Common myeloid progenitor, CD34-positive (primary cell): ENCODE measurements around the gene RPTOR.

Experiments
- CTCF ChIA-PET: fragments of 350-600 bp; sonication (Branson Sonifier 250); formaldehyde crosslinking; loops from one replicate; lab custom pipeline; 2021; ENCODE audit warnings: antibody characterized with exemption; lab: Charles Lee
- POLR2A ChIA-PET: fragments of 350-600 bp; sonication (Branson Sonifier 250); formaldehyde crosslinking; loops from one replicate; lab custom pipeline; 2021; ENCODE audit warnings: antibody characterized with exemption; lab: Charles Lee
- DNase-seq, 3 donors: peaks; one replicate each; pipeline versions ENCODE4 v3.0.0 to v3.0.0-alpha.2; 2013
- H3K27ac ChIP-seq, 2 experiments: 1 replicate in 1 of 2; 2 replicates in 1 of 2; pipeline ENCODE4 v1.7.0; 2013; ENCODE audit warnings: inconsistent platforms in 2 of 2, low read length in 2 of 2, mild to moderate bottlenecking in 2 of 2, low read depth in 1 of 2, moderate library complexity in 1 of 2; ENCODE audit not compliant: severe bottlenecking in 2 of 2, insufficient read depth in 1 of 2, poor library complexity in 1 of 2
- H3K27me3 ChIP-seq, 5 experiments: replicated peaks in 2 of 5; 1 replicate in 3 of 5; 2 replicates in 2 of 5; pipeline versions ENCODE4 v1.6.1 to v1.7.0; 2013; ENCODE audit warnings: low read length in 4 of 5, mild to moderate bottlenecking in 2 of 5, moderate library complexity in 2 of 5, inconsistent platforms in 1 of 5; ENCODE audit not compliant: insufficient read depth in 5 of 5, control insufficient read depth in 4 of 5
- H3K36me3 ChIP-seq, 4 experiments: 1 replicate in 2 of 4; 2 replicates in 2 of 4; pipeline versions ENCODE4 v1.6.1 to v1.7.0; 2013; ENCODE audit warnings: low read length in 3 of 4, control low read depth in 1 of 4, mild to moderate bottlenecking in 1 of 4; ENCODE audit not compliant: control insufficient read depth in 4 of 4, insufficient read depth in 4 of 4
- H3K4me1 ChIP-seq, 4 experiments: 1 replicate in 3 of 4; 2 replicates in 1 of 4; pipeline versions ENCODE4 v1.6.1 to v1.7.1; 2013; ENCODE audit warnings: low read length in 3 of 4, mild to moderate bottlenecking in 3 of 4, control low read depth in 1 of 4, inconsistent platforms in 1 of 4, moderate library complexity in 1 of 4; ENCODE audit not compliant: control insufficient read depth in 4 of 4, insufficient read depth in 4 of 4; ENCODE audit errors: control extremely low read depth in 1 of 4
- H3K4me3 ChIP-seq, 7 experiments: 1 replicate in 4 of 7; 2 replicates in 3 of 7; pipeline versions ENCODE4 v1.5.1 to v1.7.0; 2013; ENCODE audit warnings: mild to moderate bottlenecking in 7 of 7, low read length in 6 of 7, moderate library complexity in 6 of 7, inconsistent platforms in 2 of 7, low read depth in 2 of 7, control low read depth in 1 of 7; ENCODE audit not compliant: insufficient read depth in 4 of 7, control insufficient read depth in 1 of 7; ENCODE audit errors: extremely low read depth in 1 of 7
- H3K9me3 ChIP-seq, 5 experiments: 1 replicate in 4 of 5; 2 replicates in 1 of 5; pipeline versions ENCODE4 v1.6.1 to v1.7.1; 2013; ENCODE audit warnings: low read length in 4 of 5, mild to moderate bottlenecking in 2 of 5, inconsistent platforms in 1 of 5, low read depth in 1 of 5, moderate library complexity in 1 of 5; ENCODE audit not compliant: control insufficient read depth in 4 of 5, insufficient read depth in 2 of 5; ENCODE audit errors: control extremely low read depth in 1 of 5
- WGBS: methylation state at CpG from one replicate; pipeline ENCODE4 v1.1.5; 2013; ENCODE audit not compliant: insufficient coverage; 5-methylcytosine and 5-hydroxymethylcytosine counted together

Gene RPTOR

GRCh38 chr17:80935526-80935925 lies 390.9 kb downstream of the RPTOR start:
- no peak overlapping the region for H3K27ac ChIP-seq
- H3K4me3 ChIP-seq: no peak overlapping the region
- POLR2A ChIA-PET: no interaction called here
- no peaks in the 10 kb centered on the region for H3K9me3 ChIP-seq
- H3K36me3 ChIP-seq: peaks cover 0 to 9% (median 2%) of the 10 kb centered on the region in 4 experiments
- CTCF ChIA-PET: no interaction called here
- H3K4me1 ChIP-seq: peaks cover 11 to 23% (median 18%) of the 10 kb centered on the region in 4 experiments
- no peaks in the 10 kb centered on the region for H3K27me3 ChIP-seq
- no peak for DNase-seq
- 40% methylated on average over 1 of the region's 2 CpGs for WGBS

GRCh38 chr17:80936218-80936617 lies 391.6 kb downstream of the RPTOR start:
- no peak overlapping the region for H3K27ac ChIP-seq
- no peak for DNase-seq
- WGBS: 100% methylated on average over 2 of the region's 4 CpGs
- CTCF ChIA-PET: no interaction called here
- H3K9me3 ChIP-seq: no peaks in the 10 kb centered on the region
- no peaks in the 10 kb centered on the region for H3K27me3 ChIP-seq
- peaks cover 0 to 7% (median 4%) of the 10 kb centered on the region in 4 experiments for H3K36me3 ChIP-seq
- no peak overlapping the region for H3K4me3 ChIP-seq
- POLR2A ChIA-PET: no interaction called here
- peaks cover 11 to 23% (median 18%) of the 10 kb centered on the region in 4 experiments for H3K4me1 ChIP-seq

GRCh38 chr17:80936723-80937122 lies 392.1 kb downstream of the RPTOR start:
- Histone ChIP-seq H3K4me3 (no peak overlapping the region), H3K36me3 (peaks cover 1 to 11% (median 4%) of the 10 kb centered on the region in 4 experiments), H3K27ac (no peak overlapping the region), H3K9me3 (no peaks in the 10 kb centered on the region), H3K4me1 (peaks cover 11 to 23% (median 18%) of the 10 kb centered on the region in 4 experiments), H3K27me3 (no peaks in the 10 kb centered on the region)
- 90% methylated on average over 8 of the region's 12 CpGs for WGBS
- POLR2A ChIA-PET: no interaction called here
- no peak for DNase-seq
- CTCF ChIA-PET: interaction anchor here (0.6 to 1.1 kb wide), 2 partner anchors 162 to 271 kb away, joined by 3 read pairs; no protein-coding TSS in a partner anchor

- no peaks in the 10 kb centered on the region for H3K9me3 ChIP-seq
- H3K4me3 ChIP-seq: no peak overlapping the region
- H3K27ac ChIP-seq: no peak overlapping the region
- no peaks in the 10 kb centered on the region for H3K27me3 ChIP-seq
- ChIA-PET POLR2A (no interaction called here), CTCF (interaction anchor here (1.0 to 1.1 kb wide), 2 partner anchors 8 to 163 kb away, joined by 3 read pairs; no protein-coding TSS in a partner anchor)
- peaks cover 2 to 19% (median 11%) of the 10 kb centered on the region in 4 experiments for H3K36me3 ChIP-seq
- DNase-seq: peak in 1 of 3 donors; percentile 8
- peaks cover 11 to 23% (median 18%) of the 10 kb centered on the region in 4 experiments for H3K4me1 ChIP-seq
- 83% methylated on average over 19 of the region's 28 CpGs for WGBS
Observed at GRCh38 chr17:80937462-80938381, 393.1 kb downstream of the RPTOR start.

- Histone ChIP-seq H3K9me3 (no peaks in the 10 kb centered on the region), H3K4me3 (peak overlapping the region in 1 of 7 experiments; percentile 8), H3K4me1 (peaks cover 11 to 23% (median 18%) of the 10 kb centered on the region in 4 experiments), H3K27ac (no peak overlapping the region), H3K36me3 (peaks cover 2 to 26% (median 15%) of the 10 kb centered on the region in 4 experiments), H3K27me3 (no peaks in the 10 kb centered on the region)
- POLR2A ChIA-PET: no interaction called here
- DNase-seq: peak; percentile 31 to 77 (median 63)
- WGBS: 35% methylated on average over 10 of the region's 12 CpGs
- CTCF ChIA-PET: interaction anchor here (1.0 kb wide), 1 partner anchor 8 kb away, joined by 3 read pairs; no protein-coding TSS in a partner anchor
Observed at GRCh38 chr17:80938556-80938955, 393.9 kb downstream of the RPTOR start.

GRCh38 chr17:80939151-80940145 lies 394.8 kb downstream of the RPTOR start:
- ChIA-PET POLR2A (no interaction called here), CTCF (no interaction called here)
- DNase-seq: no peak
- peaks cover 2 to 27% (median 19%) of the 10 kb centered on the region in 4 experiments for H3K36me3 ChIP-seq
- no peaks in the 10 kb centered on the region for H3K9me3 ChIP-seq
- H3K27ac ChIP-seq: no peak overlapping the region
- no peaks in the 10 kb centered on the region for H3K27me3 ChIP-seq
- 96% methylated on average over 26 of the region's 27 CpGs for WGBS
- peak overlapping the region in 1 of 7 experiments; percentile 4 for H3K4me3 ChIP-seq
- peaks cover 11 to 23% (median 18%) of the 10 kb centered on the region in 4 experiments for H3K4me1 ChIP-seq
